ENCODE results near the gene FNDC3B. TPM values are rescaled to one million over a fixed set of nuclear protein-coding genes. Genes with fewer than 3 reads are reported as not detected.

FNDC3B gene
- total RNA-seq, 1 donor from 2014 or later: 147 TPM

GRCh38 chr3:172292422-172292821 lies 253.0 kb downstream of the FNDC3B start:
- DNase-seq: no peak

GRCh38 chr3:172293093-172293492 lies 253.7 kb downstream of the FNDC3B start:
- no peak for DNase-seq

- DNase-seq: no peak
These were observed 254.9 kb downstream of the FNDC3B start for GRCh38 chr3:172294223-172294806.

- DNase-seq: no peak
These were observed 257.0 kb downstream of the FNDC3B start for GRCh38 chr3:172296248-172296974.

GRCh38 chr3:172296975-172297332 lies 257.6 kb downstream of the FNDC3B start:
- DNase-seq: no peak

- no peak for DNase-seq
These were observed 258.9 kb downstream of the FNDC3B start for GRCh38 chr3:172298247-172298646.

- no peak for DNase-seq
These were observed 260.8 kb downstream of the FNDC3B start for GRCh38 chr3:172300187-172300586.

- no peak for DNase-seq
These were observed 261.5 kb downstream of the FNDC3B start for GRCh38 chr3:172300862-172301261.

GRCh38 chr3:172302203-172302602 lies 262.8 kb downstream of the FNDC3B start:
- DNase-seq: no peak

- no peak for DNase-seq
These were observed 263.8 kb downstream of the FNDC3B start for GRCh38 chr3:172303181-172303580.

GRCh38 chr3:172303941-172304558 lies 264.7 kb downstream of the FNDC3B start:
- no peak for DNase-seq

GRCh38 chr3:172305552-172305951 lies 266.2 kb downstream of the FNDC3B start:
- no peak for DNase-seq

- no peak for DNase-seq
These were observed 266.6 kb downstream of the FNDC3B start for GRCh38 chr3:172305974-172306373.

- DNase-seq: no peak
These were observed 267.8 kb downstream of the FNDC3B start for GRCh38 chr3:172307141-172307560.

- no peak for DNase-seq
These were observed 269.7 kb downstream of the FNDC3B start for GRCh38 chr3:172309059-172309458.

GRCh38 chr3:172309741-172310427 lies 270.5 kb downstream of the FNDC3B start:
- DNase-seq: no peak

GRCh38 chr3:172310428-172310760 lies 271.0 kb downstream of the FNDC3B start:
- DNase-seq: no peak

- no peak for DNase-seq
These were observed 271.8 kb downstream of the FNDC3B start for GRCh38 chr3:172311217-172311616.

- peak; percentile 55 for DNase-seq
These were observed 272.6 kb downstream of the FNDC3B start for GRCh38 chr3:172312001-172312400.

GRCh38 chr3:172312711-172313110 lies 273.3 kb downstream of the FNDC3B start:
- DNase-seq: no peak

- DNase-seq: peak; percentile 69
These were observed 274.3 kb downstream of the FNDC3B start for GRCh38 chr3:172313671-172314070.

- peak; percentile 58 for DNase-seq
These were observed 275.3 kb downstream of the FNDC3B start for GRCh38 chr3:172314591-172315160.
